GM19240 (cell line): ENCODE results near the gene FOXN3.

Experiments used
- DNase-seq: peaks from one replicate; pipeline ENCODE4 v3.0.0; 2011; ENCODE audit warnings: low spot score; ENCODE audit not compliant: insufficient read length

Gene FOXN3

DNA sequence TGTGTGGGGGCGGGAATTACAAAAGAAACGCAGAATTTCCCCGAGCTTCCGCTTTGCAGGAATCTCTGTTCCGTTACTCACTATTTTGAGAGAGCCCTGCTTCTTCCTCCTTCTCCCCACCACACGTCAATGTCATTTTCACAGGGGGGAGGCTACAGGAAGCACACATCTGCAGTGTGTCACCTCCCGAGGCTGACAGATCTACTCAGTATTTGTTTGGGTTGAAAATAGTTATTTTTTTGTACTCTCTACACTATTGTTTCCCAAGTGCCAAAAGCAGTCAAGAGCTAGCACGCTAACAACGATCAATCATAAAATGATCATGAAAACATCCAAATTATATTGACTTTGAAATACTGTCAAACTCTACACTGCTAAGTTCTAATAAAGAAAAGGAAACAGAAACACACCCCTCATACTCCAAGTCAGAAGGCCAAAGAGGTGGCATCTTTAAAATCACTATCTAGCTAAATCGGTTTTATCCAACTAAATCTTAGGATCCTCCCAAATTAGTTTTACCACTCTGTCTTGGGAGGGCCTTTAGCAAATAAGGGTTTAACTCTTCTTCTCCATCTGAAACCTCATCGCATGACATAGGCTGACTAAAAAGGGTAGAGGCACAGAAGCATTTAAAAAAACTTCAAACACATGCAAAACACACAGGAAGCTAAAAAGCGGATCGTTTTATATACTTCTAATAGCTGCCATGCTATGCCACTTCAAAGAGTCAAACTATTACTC, 51.8 kb downstream of the FOXN3 start:
- DNase-seq: peak; percentile 78

DNA sequence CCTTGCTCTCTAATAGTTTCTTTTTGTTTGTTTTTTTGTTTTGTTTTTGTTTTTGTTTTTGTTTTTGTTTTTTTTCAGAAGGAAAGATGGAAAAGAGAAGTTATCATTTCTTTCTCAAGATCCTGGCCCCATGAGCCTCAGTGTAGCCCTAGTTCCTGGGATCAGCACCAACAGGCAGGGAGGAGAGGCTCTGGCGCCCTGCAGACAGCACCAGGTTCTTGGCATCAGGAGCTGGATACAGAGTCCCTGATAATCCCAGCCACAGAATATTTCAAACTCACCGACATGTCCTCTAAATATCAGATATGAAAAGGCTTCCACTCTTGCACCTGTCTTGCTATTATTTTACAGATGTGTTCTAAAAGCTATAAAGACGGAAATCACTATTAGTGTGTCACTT, 52.7 kb downstream of the FOXN3 start:
- DNase-seq: no peak

DNA sequence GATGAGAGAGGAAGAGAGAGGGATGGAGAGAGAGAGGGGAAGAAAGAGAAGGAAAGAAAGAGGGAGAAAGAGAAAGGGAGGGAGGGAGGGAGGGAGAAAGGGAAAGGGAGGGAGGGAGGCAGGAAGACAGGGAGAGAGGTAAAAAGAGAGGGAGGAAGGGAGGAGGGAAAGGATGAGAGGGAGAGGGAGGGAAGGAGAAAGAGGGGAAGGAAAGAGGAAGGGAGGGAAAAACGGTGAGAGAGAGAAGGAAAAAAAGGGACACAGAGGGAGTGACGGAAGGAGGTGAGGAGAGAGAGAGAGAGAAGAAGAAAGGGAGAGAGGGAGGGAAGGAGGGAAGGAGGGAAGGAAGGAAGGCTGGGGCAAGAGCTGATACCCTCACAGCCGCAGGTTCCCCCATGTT, 56.8 kb downstream of the FOXN3 start:
- DNase-seq: no peak

DNA sequence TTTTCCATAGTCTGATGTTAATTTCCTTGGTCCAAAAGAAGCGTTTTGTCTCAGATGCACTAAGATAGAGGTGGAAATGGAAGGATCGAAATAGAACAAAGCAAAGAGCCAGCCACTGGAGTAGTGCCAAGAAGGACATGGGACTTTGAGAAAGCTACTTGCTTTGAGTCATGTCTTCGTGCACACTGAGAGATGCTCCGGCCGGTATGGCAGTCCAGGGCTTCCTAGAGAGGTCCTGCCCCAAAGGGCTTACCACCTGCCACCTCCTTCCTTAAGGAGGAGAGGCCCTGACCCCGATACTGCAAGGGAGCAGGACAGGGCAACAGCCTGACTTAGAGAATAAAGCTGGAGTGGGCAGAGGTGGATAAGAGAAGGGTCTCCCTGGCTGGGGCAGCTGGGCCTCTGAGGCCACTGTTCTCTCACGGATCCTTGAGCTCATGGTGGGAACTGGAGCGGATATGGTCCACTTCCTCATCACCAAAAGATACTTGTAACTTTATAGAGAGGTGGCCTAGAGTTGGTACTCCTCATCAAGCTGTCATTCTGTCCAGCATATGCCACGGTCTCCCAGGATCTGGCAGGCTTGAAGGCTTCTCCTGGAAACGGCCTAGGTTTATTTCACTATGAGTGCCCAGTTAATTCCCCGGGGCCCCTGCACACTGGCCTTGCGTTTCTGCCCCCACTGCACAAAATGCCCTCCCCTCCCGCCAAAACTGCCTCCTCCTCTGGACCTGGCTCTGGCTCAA, 57.4 kb downstream of the FOXN3 start:
- DNase-seq: no peak

DNA sequence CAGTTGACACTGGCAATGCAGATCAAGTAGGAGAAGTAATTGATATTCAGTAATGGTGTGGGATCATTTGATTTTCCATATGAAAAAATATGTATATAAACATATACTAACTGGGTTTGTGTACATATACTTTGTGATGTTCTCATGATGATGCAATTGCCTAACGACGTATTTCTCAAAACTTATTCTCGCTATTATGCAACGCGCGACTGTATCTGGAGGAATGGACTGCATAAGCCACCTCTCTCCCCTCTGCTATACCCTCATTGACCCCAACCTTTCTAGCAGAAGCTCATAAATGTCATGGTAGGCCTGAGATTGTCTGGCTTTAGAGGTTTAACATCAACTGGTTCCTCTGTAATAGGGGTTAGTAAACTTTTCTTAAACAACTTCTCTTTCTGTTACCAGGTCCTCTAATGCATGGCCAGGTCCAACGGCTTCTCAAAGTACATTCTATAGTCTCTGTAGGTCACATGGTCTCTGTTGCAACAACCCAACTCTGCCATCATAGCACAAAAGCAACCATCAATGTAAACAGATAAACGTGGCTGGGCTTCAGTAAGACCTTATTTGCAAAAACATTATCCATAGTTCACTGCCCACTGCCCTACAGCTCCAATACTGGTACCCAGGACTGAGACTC, 59.3 kb downstream of the FOXN3 start:
- DNase-seq: no peak

DNA sequence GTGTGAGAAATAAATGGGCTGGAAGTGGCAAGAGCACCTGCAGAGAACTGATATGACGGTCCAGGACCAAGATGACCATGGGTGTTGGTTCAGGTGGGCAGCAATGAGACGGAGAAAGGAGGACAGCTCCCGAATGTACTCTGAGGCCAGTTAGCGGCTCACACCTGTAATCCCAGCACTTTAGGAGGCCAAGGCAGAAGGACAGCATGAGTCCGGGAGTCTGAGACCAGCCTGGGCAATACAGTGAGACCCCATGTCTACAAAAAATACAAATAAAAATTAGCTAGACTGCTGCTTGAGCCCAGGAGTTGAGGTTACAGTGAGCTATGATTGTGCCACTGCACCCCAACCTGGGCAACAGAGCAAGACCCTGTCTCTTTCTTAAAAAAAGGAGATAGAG, 60.1 kb downstream of the FOXN3 start:
- DNase-seq: no peak

DNA sequence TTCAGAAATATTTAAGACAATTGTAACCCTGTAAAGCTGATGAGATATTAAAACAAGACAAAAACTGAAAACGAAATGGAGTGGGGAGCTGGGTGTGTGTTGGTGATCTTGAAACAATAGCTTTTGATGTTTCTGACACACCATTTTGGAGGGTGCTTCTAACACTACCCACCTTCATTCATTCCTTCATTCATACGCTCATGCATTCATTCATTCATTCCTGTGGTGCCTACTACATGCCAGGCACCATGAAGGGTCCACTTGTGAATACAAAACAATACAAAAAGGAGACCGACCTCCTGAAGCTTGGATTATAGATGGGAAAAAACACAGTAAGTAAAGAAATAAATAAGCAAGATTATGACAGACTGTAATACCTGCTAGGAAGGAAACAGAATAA, 60.5 kb downstream of the FOXN3 start:
- no peak for DNase-seq

DNA sequence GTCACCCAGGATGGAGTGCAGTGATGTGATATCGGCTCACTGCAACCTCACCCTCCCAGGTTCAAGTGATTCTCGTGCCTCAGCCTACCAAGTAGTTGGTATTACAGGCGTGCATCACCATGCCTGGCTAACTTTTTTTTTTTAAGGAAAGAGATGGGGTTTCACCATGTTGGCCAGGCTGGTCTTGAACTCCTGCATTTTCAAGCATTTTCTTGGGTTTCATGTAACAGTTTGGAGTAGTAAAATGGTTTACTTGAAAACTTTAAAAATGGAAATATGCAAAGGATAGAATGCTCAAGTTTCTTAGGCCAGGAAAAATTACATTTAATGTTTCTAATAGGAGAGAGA, 63.3 kb downstream of the FOXN3 start:
- no peak for DNase-seq

DNA sequence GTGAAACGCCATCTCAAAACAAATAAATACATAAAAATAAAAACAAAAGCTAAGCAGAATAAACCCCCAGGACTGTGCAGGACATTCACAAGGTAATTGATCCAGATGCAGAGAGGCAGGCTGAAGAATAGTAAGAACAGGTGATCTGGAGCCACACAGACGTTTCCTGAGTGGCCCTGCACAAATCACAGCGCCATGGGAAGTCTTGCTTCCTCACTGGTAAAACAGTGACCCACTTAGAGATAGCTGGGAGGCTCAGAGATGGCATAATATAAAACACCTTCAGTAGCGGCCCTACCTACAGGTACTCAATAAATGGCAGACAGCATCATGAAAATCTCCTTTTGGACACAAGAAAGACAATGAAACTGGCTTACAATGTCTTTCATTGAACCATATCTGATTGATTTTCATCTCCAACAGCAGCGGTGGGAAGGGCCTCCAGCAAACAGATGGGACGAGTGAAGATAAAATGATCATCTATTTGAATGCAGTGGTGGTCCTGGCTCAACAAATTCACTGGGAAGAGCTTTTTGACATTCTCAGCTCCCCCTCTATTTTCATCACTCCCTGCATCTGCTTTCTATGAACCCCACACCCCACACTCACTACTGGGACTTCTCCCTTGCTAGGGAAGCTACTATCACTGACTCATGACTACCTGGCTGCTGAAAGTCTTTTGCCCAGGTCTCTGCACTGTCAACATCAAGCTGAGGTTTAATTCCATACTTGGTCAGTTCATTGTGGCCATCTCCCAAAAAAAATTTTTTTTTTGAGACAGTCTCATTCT, 63.9 kb downstream of the FOXN3 start:
- no peak for DNase-seq

DNA sequence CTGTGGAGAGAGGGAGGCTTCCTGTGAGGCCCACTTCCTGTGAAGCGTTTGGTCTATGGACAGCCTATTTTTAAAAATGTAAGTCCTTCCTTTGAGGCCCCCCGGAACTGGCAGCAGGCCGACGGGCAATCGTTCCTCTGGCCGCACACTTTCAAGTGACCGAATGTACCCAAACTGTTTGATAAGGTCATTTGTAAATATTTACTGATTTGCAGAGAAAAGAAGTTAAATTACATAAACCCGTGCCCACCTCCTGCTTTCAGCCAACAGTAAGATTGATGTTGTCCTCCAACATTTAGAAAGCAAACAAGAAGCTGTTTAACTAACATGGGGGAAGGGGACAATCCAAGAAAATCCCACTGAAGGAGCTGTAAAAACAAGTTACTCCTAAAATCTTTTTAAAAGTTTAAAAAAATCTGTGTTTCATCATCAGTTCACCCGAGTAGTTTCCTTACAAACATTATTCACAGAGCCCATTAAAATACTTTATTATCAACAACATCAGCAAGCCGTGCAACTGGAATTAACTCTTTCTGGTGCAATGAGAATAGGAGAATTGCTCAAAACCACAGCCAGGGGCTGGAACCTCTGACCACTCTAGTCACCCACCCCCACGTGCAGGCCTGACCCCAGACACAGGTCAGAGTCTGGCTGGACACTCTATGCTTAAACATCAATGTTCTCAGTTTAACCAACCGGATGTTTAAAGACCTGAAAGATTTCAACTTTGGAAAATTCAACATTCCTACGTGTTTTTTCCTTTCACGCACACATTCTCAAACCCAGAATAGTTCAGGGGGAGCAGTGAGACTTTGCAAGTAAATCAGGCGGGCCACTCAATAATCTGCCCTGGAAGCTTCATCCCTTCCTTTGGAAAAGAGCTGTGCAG, 65.3 kb downstream of the FOXN3 start:
- DNase-seq: peak; percentile 45

DNA sequence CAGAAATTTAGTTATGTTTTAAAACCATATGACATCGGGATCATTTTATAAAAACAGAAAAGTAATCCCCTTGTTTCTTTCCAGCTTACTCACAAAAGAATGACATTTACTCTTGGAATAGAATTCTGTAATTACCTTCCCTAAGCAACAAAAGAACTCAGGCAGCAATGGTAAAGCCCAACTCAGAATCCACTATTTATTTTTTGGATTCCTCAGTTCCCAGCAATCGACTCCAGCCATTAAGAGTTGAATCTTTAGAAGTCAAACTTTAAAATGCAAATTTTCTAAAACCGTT, 65.9 kb downstream of the FOXN3 start:
- DNase-seq: no peak

DNA sequence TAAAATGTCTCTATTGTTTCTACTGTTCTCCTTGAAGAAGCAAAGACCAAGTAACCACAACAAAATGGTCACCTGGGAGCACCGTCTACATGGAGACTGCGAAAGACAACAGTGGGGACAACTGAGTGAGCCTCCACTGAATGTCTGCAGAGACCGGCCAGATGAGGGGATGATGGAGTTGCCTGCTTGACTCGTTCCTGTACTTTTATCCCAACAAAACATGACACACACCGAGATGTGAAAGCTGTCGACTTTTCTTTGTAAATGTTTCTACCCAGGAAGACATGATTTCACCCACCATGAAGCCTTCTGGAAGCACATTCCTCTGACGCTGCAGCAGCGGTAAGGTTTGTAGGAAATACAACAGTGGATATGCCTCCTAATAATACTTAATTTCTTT, 66.9 kb downstream of the FOXN3 start:
- DNase-seq: no peak

DNA sequence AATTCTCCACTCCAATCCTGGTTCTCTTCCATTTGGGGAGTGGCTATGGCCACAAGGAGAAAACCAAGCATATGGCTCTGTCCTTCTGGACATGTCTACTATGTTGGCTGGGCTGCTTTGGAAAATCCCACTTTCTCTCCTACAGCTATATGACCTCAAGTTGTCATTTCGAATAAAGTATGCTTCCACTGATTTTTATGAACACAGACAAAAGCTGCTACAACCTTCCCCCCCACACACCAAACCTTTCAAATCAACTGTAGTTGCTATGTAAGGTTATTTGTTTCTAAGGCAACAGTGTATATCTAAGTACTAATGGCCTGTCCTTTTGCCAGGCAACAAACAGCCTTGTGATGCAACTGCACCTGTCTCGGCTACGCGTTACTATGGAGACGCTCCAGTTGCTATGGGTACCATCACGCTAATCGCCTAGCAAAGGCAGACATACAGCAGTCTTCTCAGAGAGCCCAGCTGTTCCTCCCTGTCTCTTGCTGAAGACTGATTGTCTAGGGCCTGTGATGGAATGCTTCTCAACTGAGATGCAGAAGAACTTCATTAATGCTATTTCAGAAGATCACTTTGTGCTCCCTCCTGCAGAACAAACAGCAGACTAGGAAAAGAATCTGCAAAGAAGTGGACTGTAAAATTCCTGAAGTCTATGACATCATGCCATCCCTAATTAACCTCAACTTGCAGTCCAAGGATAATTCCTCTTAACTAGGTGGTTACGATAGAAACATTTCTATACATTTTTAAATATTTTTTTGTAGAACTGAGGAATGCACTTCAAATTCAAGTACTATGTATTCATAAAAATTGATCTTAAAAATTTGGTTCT, 67.6 kb downstream of the FOXN3 start:
- DNase-seq: no peak

DNA sequence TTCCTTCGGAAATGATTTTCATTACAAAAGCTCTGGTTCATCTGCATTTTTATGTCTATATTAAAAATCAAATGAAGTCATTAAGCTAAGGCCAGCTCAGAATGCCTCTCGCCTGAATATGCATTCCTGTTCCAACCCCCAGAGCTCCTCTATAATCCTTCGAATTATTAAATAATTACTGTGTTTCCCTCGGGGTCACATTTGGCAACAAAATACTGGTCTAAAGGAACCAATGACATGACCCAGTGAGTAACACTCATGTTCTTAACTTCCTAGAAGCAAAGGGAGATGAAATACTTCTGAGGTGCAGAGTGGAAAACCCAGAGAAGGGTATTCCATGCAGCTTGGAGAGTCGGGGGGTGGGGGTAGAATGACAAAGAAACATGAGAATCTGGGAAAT, 68.3 kb downstream of the FOXN3 start:
- no peak for DNase-seq

DNA sequence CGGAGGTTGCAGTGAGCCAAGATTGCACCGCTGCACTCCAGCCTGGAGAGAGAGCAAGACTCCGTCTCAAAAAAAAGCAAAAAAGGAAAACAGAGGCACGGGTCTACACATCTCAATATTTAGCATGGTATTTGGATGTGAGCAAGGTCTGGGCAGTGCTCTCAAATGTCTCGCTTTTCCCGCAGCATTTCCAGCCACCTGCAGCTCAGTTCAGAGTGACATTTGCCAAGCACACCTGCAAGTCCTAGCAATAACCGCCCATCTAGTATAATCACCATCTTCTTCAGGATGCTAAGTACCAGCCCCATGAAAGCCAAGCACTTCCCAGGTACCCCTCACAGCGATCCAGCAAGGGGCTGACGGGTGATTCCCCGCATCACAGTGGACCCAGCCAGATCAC, 69.1 kb downstream of the FOXN3 start:
- no peak for DNase-seq

DNA sequence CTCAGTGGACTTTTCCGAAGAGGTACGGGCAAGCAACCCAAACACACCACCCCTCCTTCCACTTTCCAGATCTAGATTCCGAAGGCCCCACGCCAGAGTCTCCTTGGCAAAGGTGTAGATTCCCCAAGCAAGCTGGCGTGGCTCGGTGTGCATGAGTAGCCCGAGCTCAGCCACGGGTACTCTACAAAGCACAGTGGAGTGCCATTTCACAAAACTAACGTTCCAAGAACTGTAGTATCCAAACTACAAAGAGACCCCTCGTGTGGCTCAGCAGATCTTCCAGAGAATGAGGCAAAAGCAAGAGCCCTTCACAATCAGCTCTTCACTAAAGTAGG, 72.1 kb downstream of the FOXN3 start:
- DNase-seq: no peak

DNA sequence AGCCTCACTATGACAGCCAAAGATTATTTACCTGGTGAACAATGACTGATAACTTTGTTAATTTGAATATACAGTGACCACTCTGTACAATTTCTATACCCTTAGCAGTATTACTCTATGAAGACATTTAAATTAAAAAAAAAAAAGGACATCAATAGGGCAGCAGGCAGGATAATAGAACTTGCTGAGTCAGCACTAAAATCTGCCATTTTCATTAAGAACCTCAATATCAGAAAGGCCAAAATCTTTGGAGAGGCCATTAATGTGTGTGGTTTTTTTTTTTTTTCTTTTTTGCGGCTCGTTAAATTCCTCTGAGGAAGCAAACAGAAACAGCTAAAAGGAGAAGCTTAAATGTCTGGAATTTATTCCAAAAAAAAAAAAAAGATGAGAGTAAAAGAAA, 73.7 kb downstream of the FOXN3 start:
- DNase-seq: no peak

DNA sequence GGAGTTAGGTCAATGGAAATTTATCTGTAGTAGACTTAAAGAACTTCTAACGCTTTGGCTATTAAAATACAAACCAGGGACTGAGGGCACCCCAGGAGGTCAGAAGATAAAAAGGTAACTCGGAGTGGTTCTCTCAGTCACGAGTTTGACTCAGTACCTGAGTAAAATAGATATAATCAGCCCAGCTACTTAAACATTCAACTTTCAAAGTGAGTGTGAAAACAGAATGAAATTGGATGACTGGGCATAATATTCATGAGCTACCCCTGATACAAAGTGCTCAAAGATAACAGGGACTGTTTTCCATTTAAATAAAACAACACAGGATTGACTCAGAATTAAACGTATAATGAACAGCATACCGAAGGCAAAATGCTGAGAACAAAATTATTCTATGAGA, 75.0 kb downstream of the FOXN3 start:
- no peak for DNase-seq

DNA sequence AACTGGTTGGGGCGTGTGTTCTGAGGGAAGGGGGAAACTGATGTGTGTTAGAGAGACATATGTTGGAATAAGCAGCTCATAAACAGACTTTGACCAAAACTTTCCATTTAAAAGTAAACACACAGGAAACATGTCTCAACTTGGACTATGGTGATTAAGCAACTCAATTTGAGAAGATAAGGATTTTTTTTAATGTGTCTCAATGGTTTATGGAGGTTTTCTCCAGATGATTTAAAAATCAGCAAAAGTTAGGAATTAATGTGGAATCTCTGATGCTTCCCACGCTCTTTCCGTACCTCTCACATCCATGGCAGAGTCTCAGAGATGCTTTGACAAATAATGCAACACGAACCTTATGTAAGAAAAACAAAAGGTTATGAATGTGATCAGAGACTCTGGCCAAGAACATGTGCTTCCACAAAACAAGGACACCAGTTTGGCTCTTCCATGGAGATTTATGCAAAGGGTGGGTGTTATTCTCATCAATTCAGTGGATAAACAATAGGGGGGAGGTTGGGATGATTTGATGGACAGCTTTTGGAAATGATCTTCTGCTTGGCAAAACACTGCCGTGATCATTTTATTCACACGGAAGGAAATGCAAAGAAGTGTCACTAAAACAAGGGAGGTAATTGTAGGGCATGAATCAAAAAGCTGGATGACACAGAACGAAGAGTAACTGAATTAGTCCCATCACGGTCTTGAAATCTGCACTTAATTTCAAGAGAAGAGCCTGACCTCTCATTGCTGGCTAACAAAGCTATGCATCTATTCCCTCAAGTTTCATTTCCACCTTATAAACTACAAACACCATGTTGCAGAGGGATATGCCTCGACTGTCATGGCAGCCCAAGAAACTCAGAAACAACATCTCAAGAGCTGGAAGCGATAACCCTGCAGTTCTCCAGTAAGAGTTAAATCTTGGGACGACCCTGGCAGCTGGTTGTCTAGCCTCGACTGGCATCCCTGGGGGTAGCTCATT, 76.5 kb downstream of the FOXN3 start:
- no peak for DNase-seq
